Stimulated activated CD4-positive, alpha-beta T cell treated with anti-CD3 and anti-CD28 coated beads, Interleukin-2, amount 100 ng/mL, for 48 hours (primary cell): ENCODE data around the gene RNLS.

ENCODE experiments used
- DNase-seq, 2 donors: peaks; one replicate each; pipeline ENCODE4 v3.0.0-alpha.2; 2020

Gene RNLS

GRCh38 chr10:88473989-88474883 lies 108.9 kb downstream of the RNLS start:
- no peak for DNase-seq

GRCh38 chr10:88472540-88472939 lies 110.6 kb downstream of the RNLS start:
- no peak for DNase-seq

- no peak for DNase-seq
Observed at GRCh38 chr10:88471899-88472298, 111.2 kb downstream of the RNLS start.

GRCh38 chr10:88467835-88468485 lies 115.2 kb downstream of the RNLS start:
- no peak for DNase-seq

GRCh38 chr10:88466786-88467185 lies 116.3 kb downstream of the RNLS start:
- no peak for DNase-seq

GRCh38 chr10:88465765-88466164 lies 117.4 kb downstream of the RNLS start:
- no peak for DNase-seq

- no peak for DNase-seq
Observed at GRCh38 chr10:88463811-88464210, 119.3 kb downstream of the RNLS start.

- DNase-seq: no peak
Observed at GRCh38 chr10:88461426-88461825, 121.7 kb downstream of the RNLS start.

- DNase-seq: no peak
Observed at GRCh38 chr10:88459530-88459929, 123.6 kb downstream of the RNLS start.

GRCh38 chr10:88458209-88458608 lies 124.9 kb downstream of the RNLS start:
- no peak for DNase-seq

GRCh38 chr10:88457660-88458059 lies 125.5 kb downstream of the RNLS start:
- no peak for DNase-seq

- no peak for DNase-seq
Observed at GRCh38 chr10:88456730-88457129, 126.4 kb downstream of the RNLS start.

- DNase-seq: no peak
Observed at GRCh38 chr10:88455831-88456230, 127.3 kb downstream of the RNLS start.

GRCh38 chr10:88450201-88450600 lies 132.9 kb downstream of the RNLS start:
- DNase-seq: no peak

GRCh38 chr10:88442716-88443115 lies 140.4 kb downstream of the RNLS start:
- DNase-seq: no peak

GRCh38 chr10:88440541-88440940 lies 142.6 kb downstream of the RNLS start:
- DNase-seq: no peak

- DNase-seq: no peak
Observed at GRCh38 chr10:88439932-88440331, 143.2 kb downstream of the RNLS start.

GRCh38 chr10:88437411-88437810 lies 145.7 kb downstream of the RNLS start:
- DNase-seq: no peak

GRCh38 chr10:88433565-88434186 lies 149.4 kb downstream of the RNLS start:
- DNase-seq: no peak

- no peak for DNase-seq
Observed at GRCh38 chr10:88431103-88431502, 152.0 kb downstream of the RNLS start.

GRCh38 chr10:88428976-88429375 lies 154.1 kb downstream of the RNLS start:
- no peak for DNase-seq

GRCh38 chr10:88428442-88428841 lies 154.7 kb downstream of the RNLS start:
- DNase-seq: no peak

- no peak for DNase-seq
Observed at GRCh38 chr10:88427024-88427423, 156.1 kb downstream of the RNLS start.

- DNase-seq: no peak
Observed at GRCh38 chr10:88424881-88425280, 158.2 kb downstream of the RNLS start.
